ENCODE data around the gene RTEL1.
"Not testable (repeated sequence)": the region's sequence is repeated elsewhere in the genome, so short reads cannot be mapped to it uniquely, and the experiment has no call there.

Gene RTEL1

GRCh38 chr20:63613863-63614594 is 44.1 kb upstream of the RTEL1 start:
- not testable (repeated sequence) for H3K27ac ChIP-seq; H3K9ac ChIP-seq; H3K27me3 ChIP-seq (ENCODE audit: control insufficient read depth, insufficient read depth, low read length); H3K4me3 ChIP-seq (ENCODE audit: low read depth, low read length); H3K36me3 ChIP-seq (ENCODE audit: control insufficient read depth, insufficient read depth, low read length); H3K4me2 ChIP-seq (ENCODE audit: low read length); H2AFZ ChIP-seq; H3K9me3 ChIP-seq (ENCODE audit: control insufficient read depth, low read length); H3K4me1 ChIP-seq
- peaks cover 39% of the 10 kb centered on the region for H3K79me2 ChIP-seq
- TF ChIP-seq, protein P1, sequence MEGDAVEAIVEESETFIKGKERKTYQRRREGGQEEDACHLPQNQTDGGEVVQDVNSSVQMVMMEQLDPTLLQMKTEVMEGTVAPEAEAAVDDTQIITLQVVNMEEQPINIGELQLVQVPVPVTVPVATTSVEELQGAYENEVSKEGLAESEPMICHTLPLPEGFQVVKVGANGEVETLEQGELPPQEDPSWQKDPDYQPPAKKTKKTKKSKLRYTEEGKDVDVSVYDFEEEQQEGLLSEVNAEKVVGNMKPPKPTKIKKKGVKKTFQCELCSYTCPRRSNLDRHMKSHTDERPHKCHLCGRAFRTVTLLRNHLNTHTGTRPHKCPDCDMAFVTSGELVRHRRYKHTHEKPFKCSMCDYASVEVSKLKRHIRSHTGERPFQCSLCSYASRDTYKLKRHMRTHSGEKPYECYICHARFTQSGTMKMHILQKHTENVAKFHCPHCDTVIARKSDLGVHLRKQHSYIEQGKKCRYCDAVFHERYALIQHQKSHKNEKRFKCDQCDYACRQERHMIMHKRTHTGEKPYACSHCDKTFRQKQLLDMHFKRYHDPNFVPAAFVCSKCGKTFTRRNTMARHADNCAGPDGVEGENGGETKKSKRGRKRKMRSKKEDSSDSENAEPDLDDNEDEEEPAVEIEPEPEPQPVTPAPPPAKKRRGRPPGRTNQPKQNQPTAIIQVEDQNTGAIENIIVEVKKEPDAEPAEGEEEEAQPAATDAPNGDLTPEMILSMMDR (IDR thresholded peaks at IDR 0.05): peak; percentile 22

DNA sequence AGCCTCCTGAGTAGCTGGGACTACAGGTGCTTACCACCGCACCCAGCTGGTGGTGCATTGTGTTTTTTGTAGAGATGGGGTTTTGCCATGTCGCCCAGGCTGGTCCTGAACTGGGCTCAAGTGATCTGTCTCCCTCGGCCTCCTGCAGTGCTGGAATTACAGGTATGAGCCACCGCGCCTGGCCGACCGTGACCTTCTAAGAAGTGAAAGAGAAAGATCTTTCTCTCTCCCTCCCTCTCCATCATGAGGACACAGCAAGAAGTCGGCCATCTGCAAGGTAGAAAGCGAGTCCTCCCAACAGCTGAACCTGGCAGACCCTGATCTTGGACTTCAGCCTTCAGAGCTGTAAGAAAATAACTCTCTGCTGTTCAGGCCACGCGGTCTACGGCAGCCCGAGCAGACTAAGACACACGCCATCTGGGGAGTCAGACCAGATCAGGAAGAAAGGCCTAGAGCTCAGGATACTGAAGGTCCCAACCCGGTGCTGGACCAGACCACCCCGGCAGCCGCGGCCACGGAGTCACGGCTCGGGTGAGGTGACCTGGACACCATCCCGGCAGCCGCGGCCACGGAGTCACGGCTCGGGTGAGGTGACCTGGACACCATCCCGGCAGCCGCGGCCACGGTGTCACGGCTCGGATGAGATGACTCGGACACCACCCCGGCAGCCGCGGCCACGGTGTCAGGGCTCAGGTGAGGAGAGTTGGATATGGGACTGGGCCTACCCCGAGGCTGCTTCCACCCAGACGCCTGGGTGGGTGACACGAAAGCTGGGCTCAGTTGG is 40.8 kb upstream of the RTEL1 start:
- TF ChIP-seq, protein P1 (IDR thresholded peaks at IDR 0.05): no peak
- no peak overlapping the region for H3K9ac ChIP-seq
- no peaks in the 10 kb centered on the region for H3K36me3 ChIP-seq (ENCODE audit: control insufficient read depth, insufficient read depth, low read length)
- no peaks in the 10 kb centered on the region for H3K27me3 ChIP-seq (ENCODE audit: control insufficient read depth, insufficient read depth, low read length)
- H3K4me1 ChIP-seq: no peaks in the 10 kb centered on the region
- H3K27ac ChIP-seq: no peak overlapping the region
- H2AFZ ChIP-seq: no peak overlapping the region
- peaks cover 31% of the 10 kb centered on the region for H3K79me2 ChIP-seq
- H3K4me2 ChIP-seq (ENCODE audit: low read length): no peak overlapping the region
- no peaks in the 10 kb centered on the region for H3K9me3 ChIP-seq (ENCODE audit: control insufficient read depth, low read length)
- H3K4me3 ChIP-seq (ENCODE audit: low read depth, low read length): no peak overlapping the region

- Histone ChIP-seq H3K4me3 (ENCODE audit: low read depth, low read length) (no peak overlapping the region), H3K36me3 (ENCODE audit: control insufficient read depth, insufficient read depth, low read length) (no peaks in the 10 kb centered on the region), H2AFZ (no peak overlapping the region)
These were observed 40.2 kb upstream of the RTEL1 start for GRCh38 chr20:63617876-63618265.

GRCh38 chr20:63618291-63618980 is 39.7 kb upstream of the RTEL1 start:
- H3K27ac ChIP-seq: no peak overlapping the region
- no peaks in the 10 kb centered on the region for H3K9me3 ChIP-seq (ENCODE audit: control insufficient read depth, low read length)
- no peak overlapping the region for H3K4me3 ChIP-seq (ENCODE audit: low read depth, low read length)
- TF ChIP-seq, protein P1 (IDR thresholded peaks at IDR 0.05): no peak
- no peaks in the 10 kb centered on the region for H3K27me3 ChIP-seq (ENCODE audit: control insufficient read depth, insufficient read depth, low read length)
- H3K4me2 ChIP-seq (ENCODE audit: low read length): no peak overlapping the region
- H3K4me1 ChIP-seq: no peaks in the 10 kb centered on the region
- H2AFZ ChIP-seq: no peak overlapping the region
- no peaks in the 10 kb centered on the region for H3K36me3 ChIP-seq (ENCODE audit: control insufficient read depth, insufficient read depth, low read length)
- no peak overlapping the region for H3K9ac ChIP-seq
- peaks cover 21% of the 10 kb centered on the region for H3K79me2 ChIP-seq

More at GRCh38 chr20:63617876-63618265, 40.2 kb upstream of the RTEL1 start:
- H3K79me2 ChIP-seq: peaks cover 25% of the 10 kb centered on the region
- no peaks in the 10 kb centered on the region for H3K9me3 ChIP-seq (ENCODE audit: control insufficient read depth, low read length)
- no peak overlapping the region for H3K4me2 ChIP-seq (ENCODE audit: low read length)
- TF ChIP-seq, protein P1 (IDR thresholded peaks at IDR 0.05): no peak
- H3K27me3 ChIP-seq (ENCODE audit: control insufficient read depth, insufficient read depth, low read length): no peaks in the 10 kb centered on the region
- no peak overlapping the region for H3K27ac ChIP-seq
- H3K4me1 ChIP-seq: no peaks in the 10 kb centered on the region
- no peak overlapping the region for H3K9ac ChIP-seq
